Measurements from ENCODE around the gene CHRDL2. TPM values are rescaled to one million over a fixed set of nuclear protein-coding genes. Genes with fewer than 3 reads are reported as not detected.

The CHRDL2 gene
- polyA plus RNA-seq, 12 donors = 1.1 to 5.7 (median 3.1) TPM; not detected in 2

- peak; percentile 85 for DNase-seq
Observed at GRCh38 chr11:74710281-74710938, 20.8 kb downstream of the CHRDL2 start.

GRCh38 chr11:74709175-74709574 is 22.1 kb downstream of the CHRDL2 start:
- DNase-seq = no peak

- DNase-seq = no peak
Observed at GRCh38 chr11:74707602-74708510, 23.4 kb downstream of the CHRDL2 start.

- no peak for DNase-seq
Observed at GRCh38 chr11:74707182-74707581, 24.0 kb downstream of the CHRDL2 start.

GRCh38 chr11:74703211-74703610 is 28.0 kb downstream of the CHRDL2 start:
- no peak for DNase-seq

- DNase-seq = peak; percentile 72
Observed at GRCh38 chr11:74702383-74703007, 28.7 kb downstream of the CHRDL2 start.

GRCh38 chr11:74701351-74701750 is 29.9 kb downstream of the CHRDL2 start:
- no peak for DNase-seq

GRCh38 chr11:74699615-74700396 is 31.4 kb downstream of the CHRDL2 start:
- DNase-seq = no peak

- DNase-seq = no peak
Observed at GRCh38 chr11:74697722-74698121, 33.5 kb downstream of the CHRDL2 start.

- DNase-seq = no peak
Observed at GRCh38 chr11:74696939-74697675, 34.1 kb downstream of the CHRDL2 start.

GRCh38 chr11:74696500-74696899 is 34.7 kb downstream of the CHRDL2 start:
- DNase-seq = no peak

GRCh38 chr11:74695705-74696280 is 35.4 kb downstream of the CHRDL2 start:
- no peak for DNase-seq

GRCh38 chr11:74694136-74694930 is 36.9 kb downstream of the CHRDL2 start:
- DNase-seq = no peak

GRCh38 chr11:74693531-74693930 is 37.7 kb downstream of the CHRDL2 start:
- DNase-seq = no peak

GRCh38 chr11:74691755-74692154 is 39.5 kb downstream of the CHRDL2 start:
- DNase-seq = no peak

GRCh38 chr11:74689666-74690065 is 41.6 kb downstream of the CHRDL2 start:
- no peak for DNase-seq

GRCh38 chr11:74687237-74688023 is 43.8 kb downstream of the CHRDL2 start:
- no peak for DNase-seq

- DNase-seq = no peak
Observed at GRCh38 chr11:74686792-74687191, 44.4 kb downstream of the CHRDL2 start.

- no peak for DNase-seq
Observed at GRCh38 chr11:74685905-74686304, 45.3 kb downstream of the CHRDL2 start.

Data from muscle of arm (tissue), 12 donors.